SK-N-SH treated with all-trans-retinoic acid at 6 μM for 48 hours (cell line): ENCODE data around the gene DMD.

Experiments used
- ATAC-seq: fragments of 200-7000 bp; cut with Tn5 transposase; 3 replicates; pipeline ENCODE4 v1.9.1; 2020; ENCODE audit warnings: mild to moderate bottlenecking, moderate library complexity
- ARNTL ChIP-seq: fragments of 450-650 bp; formaldehyde crosslinking; IDR thresholded peaks from 2 replicates; pipeline ENCODE4 v1.5.0; 2020; ENCODE audit warnings: low read depth, mild to moderate bottlenecking, moderate library complexity, borderline replicate concordance
- BACH2 ChIP-seq: fragments of 250-450 bp; sonication (Bioruptor Pico); IDR thresholded peaks from 2 replicates; pipeline ENCODE4 v1.9.0; 2021; ENCODE audit warnings: mild to moderate bottlenecking, borderline replicate concordance
- CREB5 ChIP-seq: fragments of 250-450 bp; sonication (Bioruptor Pico); IDR thresholded peaks from 2 replicates; pipeline ENCODE4 v1.5.1; 2020; ENCODE audit warnings: low read depth, mild to moderate bottlenecking, moderate library complexity
- CSDC2 ChIP-seq: fragments of 250-450 bp; sonication (Bioruptor Pico); IDR thresholded peaks from 2 replicates; pipeline ENCODE4 v1.5.0; 2020; ENCODE audit warnings: mild to moderate bottlenecking, moderate library complexity
- CSRNP3 ChIP-seq: fragments of 250-450 bp; sonication (Bioruptor Pico); IDR thresholded peaks from 2 replicates; pipeline ENCODE4 v1.5.1; 2021; ENCODE audit warnings: mild to moderate bottlenecking, moderate library complexity
- ESRRG ChIP-seq: fragments of 250-450 bp; sonication (Bioruptor Pico); IDR thresholded peaks from 2 replicates; pipeline ENCODE4 v1.6.1; 2021; ENCODE audit warnings: mild to moderate bottlenecking
- GLIS3 ChIP-seq: fragments of 250-450 bp; sonication (Bioruptor Pico); IDR thresholded peaks from 2 replicates; pipeline ENCODE4 v1.5.0; 2020; ENCODE audit warnings: mild to moderate bottlenecking, moderate library complexity
- ISL1 ChIP-seq: fragments of 250-450 bp; sonication (Bioruptor Pico); IDR thresholded peaks from 2 replicates; pipeline ENCODE4 v2.1.2; 2022; ENCODE audit warnings: mild to moderate bottlenecking, moderate library complexity
- OSR1 ChIP-seq: fragments of 250-450 bp; sonication (Bioruptor Pico); IDR thresholded peaks from 2 replicates; pipeline ENCODE4 v1.8.0; 2022; ENCODE audit warnings: moderate library complexity, mild to moderate bottlenecking, inconsistent platforms
- PATZ1 ChIP-seq: fragments of 250-450 bp; sonication (Bioruptor Pico); IDR thresholded peaks from 2 replicates; pipeline ENCODE4 v1.8.0; 2020; ENCODE audit warnings: mild to moderate bottlenecking, moderate library complexity, borderline replicate concordance
- POU6F1 ChIP-seq: fragments of 250-450 bp; sonication (Bioruptor Pico); IDR thresholded peaks from 2 replicates; pipeline ENCODE4 v1.8.0; 2021; ENCODE audit warnings: low read depth, mild to moderate bottlenecking, moderate library complexity, borderline replicate concordance
- PPARA ChIP-seq: fragments of 250-450 bp; sonication (Bioruptor Pico); IDR thresholded peaks from 2 replicates; pipeline ENCODE4 v1.5.0; 2020; ENCODE audit warnings: mild to moderate bottlenecking, borderline replicate concordance
- RARB ChIP-seq: fragments of 250-450 bp; sonication (Bioruptor Pico); IDR thresholded peaks from 2 replicates; pipeline ENCODE4 v1.8.0; 2021; ENCODE audit warnings: mild to moderate bottlenecking, moderate library complexity
- SNAI2 ChIP-seq: fragments of 250-450 bp; sonication (Bioruptor Pico); IDR thresholded peaks from 2 replicates; pipeline ENCODE4 v1.5.0; 2020; ENCODE audit warnings: mild to moderate bottlenecking, moderate library complexity
- TCF4 ChIP-seq: fragments of 250-450 bp; sonication (Bioruptor Pico); IDR thresholded peaks from 2 replicates; pipeline ENCODE4 v1.8.0; 2021; ENCODE audit warnings: mild to moderate bottlenecking, moderate library complexity, borderline replicate concordance
- TOX ChIP-seq: fragments of 250-450 bp; sonication (Bioruptor Pico); IDR thresholded peaks from 2 replicates; pipeline ENCODE4 v1.8.0; 2021; ENCODE audit warnings: mild to moderate bottlenecking, moderate library complexity, borderline replicate concordance
- TSHZ2 ChIP-seq: fragments of 250-450 bp; sonication (Bioruptor Pico); IDR thresholded peaks from 2 replicates; pipeline ENCODE4 v1.5.0; 2020; ENCODE audit warnings: mild to moderate bottlenecking, moderate library complexity
- ZC3H10 ChIP-seq: fragments of 250-450 bp; sonication (Bioruptor Pico); IDR thresholded peaks from 2 replicates; pipeline ENCODE4 v1.5.1; 2021; ENCODE audit warnings: mild to moderate bottlenecking, moderate library complexity
- ZFP3 ChIP-seq: fragments of 250-450 bp; sonication (Bioruptor Pico); IDR thresholded peaks from 2 replicates; pipeline ENCODE4 v1.5.0; 2020; ENCODE audit warnings: mild to moderate bottlenecking, moderate library complexity
- ZFP30 ChIP-seq: fragments of 450-650 bp; formaldehyde crosslinking; IDR thresholded peaks from 2 replicates; pipeline ENCODE4 v1.5.0; 2022; ENCODE audit warnings: mild to moderate bottlenecking, moderate library complexity
- ZNF565 ChIP-seq: fragments of 450-650 bp; formaldehyde crosslinking; conservative IDR thresholded peaks from 2 replicates; pipeline ENCODE4 v1.5.0; 2020; ENCODE audit warnings: low read depth, mild to moderate bottlenecking, moderate library complexity
- ZNF70 ChIP-seq: fragments of 450-650 bp; formaldehyde crosslinking; IDR thresholded peaks from 2 replicates; pipeline ENCODE4 v1.5.0; 2020; ENCODE audit warnings: mild to moderate bottlenecking, moderate library complexity
- ZNF8 ChIP-seq: fragments of 450-650 bp; formaldehyde crosslinking; IDR thresholded peaks from 2 replicates; pipeline ENCODE4 v1.5.0; 2020; ENCODE audit warnings: mild to moderate bottlenecking, moderate library complexity

The DMD gene

GRCh38 chrX:31893525-31893924 lies 1317.8 kb downstream of the DMD start:
- no peak for ATAC-seq
- TF ChIP-seq PPARA (CRISPR knock-in tag) (no peak), SNAI2 (CRISPR knock-in tag) (no peak), POU6F1 (CRISPR knock-in tag) (no peak), ISL1 (CRISPR knock-in tag) (no peak), PATZ1 (CRISPR knock-in tag) (no peak), OSR1 (CRISPR knock-in tag) (no peak), TSHZ2 (CRISPR knock-in tag) (no peak), ESRRG (CRISPR knock-in tag) (no peak), ARNTL (no peak), ZNF8 (CRISPR knock-in tag) (no peak), ZNF70 (CRISPR knock-in tag) (no peak)

GRCh38 chrX:31889088-31889487 lies 1322.3 kb downstream of the DMD start:
- ATAC-seq: no peak
- TF ChIP-seq CREB5 (CRISPR knock-in tag) (no peak), PATZ1 (CRISPR knock-in tag) (no peak), SNAI2 (CRISPR knock-in tag) (no peak), GLIS3 (CRISPR knock-in tag) (no peak)

- no peak for ATAC-seq
Measured at GRCh38 chrX:31884535-31884934, 1326.8 kb downstream of the DMD start.

More at GRCh38 chrX:31884535-31884934, 1326.8 kb downstream of the DMD start:
- TF ChIP-seq ZFP3 (no peak), CSDC2 (CRISPR knock-in tag) (no peak), ESRRG (CRISPR knock-in tag) (no peak), RARB (CRISPR knock-in tag) (no peak), PATZ1 (CRISPR knock-in tag) (no peak), TOX (no peak), CREB5 (CRISPR knock-in tag) (no peak), ZFP30 (CRISPR knock-in tag) (no peak), ISL1 (CRISPR knock-in tag) (no peak), ZC3H10 (no peak), CSRNP3 (CRISPR knock-in tag) (no peak), TCF4 (CRISPR knock-in tag) (no peak), ZNF565 (CRISPR knock-in tag) (no peak), BACH2 (no peak), OSR1 (CRISPR knock-in tag) (no peak)
